Hypothalamus (tissue), 51 donors: ENCODE data around the gene PRR4.

Experiments used
- DNase-seq, 51 donors: peaks; one replicate each; lab custom pipeline; 2025; lab: John Stamatoyannopoulos, UW

Gene PRR4, protein sequence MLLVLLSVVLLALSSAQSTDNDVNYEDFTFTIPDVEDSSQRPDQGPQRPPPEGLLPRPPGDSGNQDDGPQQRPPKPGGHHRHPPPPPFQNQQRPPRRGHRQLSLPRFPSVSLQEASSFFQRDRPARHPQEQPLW

DNA sequence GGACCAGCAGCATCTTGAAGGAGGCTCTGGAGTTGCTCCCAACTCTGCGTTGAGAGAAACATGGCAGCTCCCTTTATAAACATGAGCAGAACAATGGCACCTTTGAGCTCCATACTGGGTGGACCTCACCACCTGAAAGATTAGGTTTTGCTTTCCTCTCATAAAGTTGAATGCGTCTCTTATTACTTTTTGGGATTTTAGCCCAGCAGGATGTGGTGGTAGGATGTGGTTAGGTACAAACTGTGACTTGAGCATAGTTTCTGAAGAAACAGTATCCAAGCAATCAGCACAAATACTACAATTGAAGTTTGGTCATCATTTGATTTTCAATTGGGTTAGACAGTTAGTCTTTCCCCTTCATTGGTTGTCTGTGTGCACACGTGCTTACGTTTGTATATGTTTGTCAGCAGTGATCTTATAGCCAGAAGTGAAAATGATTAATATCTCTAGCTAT is at the start of gene PRR4:
Gene PRR4, minus strand, starts transcription at position 51 of the 454 bp plus-strand sequence. Its CDS starts 38 bp downstream, at position 13.
- DNase-seq = no peak

DNA sequence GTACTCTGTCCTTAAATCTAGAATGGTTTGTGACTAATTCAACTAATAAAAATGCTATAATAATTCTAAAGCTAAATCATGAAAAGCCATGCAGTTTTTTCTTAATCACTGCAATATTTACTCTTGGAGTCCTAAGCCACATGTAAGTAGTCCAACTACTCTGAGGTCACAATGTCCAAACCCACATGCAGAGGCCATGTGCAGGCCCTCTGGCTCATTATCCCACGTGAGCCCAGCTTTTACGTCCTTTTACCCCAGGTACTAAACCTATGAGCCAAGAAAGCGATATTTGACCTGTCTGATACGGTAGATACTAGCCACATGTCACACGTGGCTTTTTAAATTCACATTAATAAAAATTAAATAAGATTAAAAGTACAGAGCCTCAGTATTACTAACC is 47.6 kb upstream of the PRR4 start:
- no peak for DNase-seq

DNA sequence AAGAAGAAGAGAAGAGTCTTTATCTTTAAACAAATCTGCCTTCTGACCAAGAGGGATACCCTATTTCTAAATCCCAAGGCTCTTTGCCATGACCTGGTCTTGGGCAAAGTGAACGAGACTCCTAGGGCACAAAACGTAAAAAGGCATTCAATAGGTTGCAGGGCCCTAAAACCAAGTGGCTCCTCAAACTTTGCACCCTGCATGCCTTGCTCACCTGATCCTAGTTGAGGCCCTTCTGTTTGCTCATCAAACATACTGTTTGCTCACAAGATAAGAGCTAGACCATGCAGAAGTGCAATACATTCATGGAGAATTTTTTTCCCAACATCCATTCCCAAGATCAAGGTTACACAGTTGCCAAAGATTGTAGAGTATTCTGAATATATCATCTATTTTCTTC is 42.7 kb upstream of the PRR4 start:
- no peak for DNase-seq

DNA sequence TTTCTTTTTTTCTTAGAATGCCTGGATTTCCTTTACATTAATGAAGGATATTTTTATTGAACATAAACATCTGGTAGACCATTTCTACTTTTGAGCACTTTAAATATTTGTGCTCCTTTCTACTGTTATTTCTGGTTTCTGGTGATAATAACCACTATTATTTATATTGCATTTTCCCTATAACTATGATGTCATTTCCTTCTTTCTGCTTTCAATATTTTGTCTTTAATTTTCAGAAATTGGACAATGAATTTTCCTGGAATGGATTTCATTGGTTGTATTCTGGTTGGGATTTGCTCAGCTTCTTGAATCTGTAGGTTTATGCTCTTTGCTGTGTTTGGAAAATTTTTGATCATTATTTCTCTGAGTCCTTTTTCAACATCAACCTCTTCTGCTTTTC is 40.0 kb upstream of the PRR4 start:
- DNase-seq = no peak

DNA sequence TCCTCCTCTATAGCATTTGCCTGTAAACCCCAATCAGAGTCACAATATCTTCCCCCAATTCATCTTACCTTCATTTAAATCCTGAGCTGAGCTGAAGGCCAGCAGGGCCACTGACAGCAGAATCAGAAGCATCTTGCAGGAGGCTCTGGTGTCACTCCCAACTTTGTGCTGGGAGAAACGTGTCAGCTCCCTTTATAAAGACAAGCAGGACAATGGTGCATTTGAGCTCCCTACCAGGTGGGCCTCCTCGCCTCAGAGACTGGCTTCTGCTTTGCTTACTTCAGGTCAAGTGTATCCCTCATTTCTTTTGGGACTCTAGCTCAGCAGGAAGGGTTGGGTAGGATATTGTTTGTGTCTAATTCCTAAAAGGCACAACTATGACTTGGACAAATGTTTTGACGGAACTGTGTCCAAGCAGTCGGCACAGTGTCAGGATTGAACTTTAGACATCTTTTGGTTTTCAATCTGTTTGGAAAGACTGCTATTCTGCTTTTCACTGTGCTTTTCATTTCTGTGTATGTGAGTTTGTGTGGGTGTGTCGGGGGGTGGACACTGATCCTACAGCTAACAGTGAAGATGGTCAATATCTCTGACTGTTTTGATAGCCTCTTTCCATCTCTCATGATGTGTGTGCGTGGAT is 34.9 kb upstream of the PRR4 start, which contains the start of gene PRH1:
Gene PRH1, minus strand, starts transcription at position 170 of the 640 bp plus-strand sequence. Its CDS starts 38 bp downstream, at position 132.
- no peak for DNase-seq

DNA sequence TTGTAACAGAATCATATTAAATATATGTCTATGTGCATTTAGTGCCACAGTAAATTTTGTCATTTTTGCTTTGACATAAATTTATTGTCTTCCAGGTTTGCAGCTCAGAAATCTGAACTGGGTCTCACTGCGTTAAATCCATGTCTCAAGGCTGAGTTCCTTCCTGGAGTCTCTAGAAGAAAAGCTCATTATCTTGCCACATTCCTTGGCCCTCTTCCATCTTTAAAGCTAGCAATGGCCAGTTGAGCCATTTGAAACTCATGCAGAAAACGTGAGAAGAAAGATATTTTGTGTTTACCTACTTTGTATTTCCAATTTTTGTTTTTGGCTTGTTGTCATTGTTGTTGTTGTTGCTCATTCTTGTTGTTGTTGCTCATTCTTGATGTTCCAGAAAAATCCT is 24.1 kb upstream of the PRR4 start:
- DNase-seq = no peak

DNA sequence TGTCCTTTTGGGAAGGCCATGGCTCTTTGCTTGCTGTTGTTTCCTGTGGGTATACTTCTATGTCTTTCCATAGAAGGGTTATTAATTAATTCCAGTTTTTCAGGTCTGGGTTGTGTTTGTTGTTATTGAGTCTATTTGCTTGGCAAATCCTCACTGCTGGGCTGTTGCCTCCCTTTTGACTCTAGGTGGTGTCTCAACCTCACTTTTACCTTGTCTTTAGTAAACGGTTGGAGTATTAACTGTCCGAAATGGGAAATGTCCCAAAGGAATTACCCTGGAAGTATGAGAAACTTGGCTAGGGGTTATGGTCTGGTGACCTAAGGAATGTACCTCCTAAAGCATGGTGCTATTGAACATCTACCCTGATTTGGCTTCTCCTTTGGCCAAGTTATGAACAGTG is 18.1 kb upstream of the PRR4 start:
- no peak for DNase-seq

DNA sequence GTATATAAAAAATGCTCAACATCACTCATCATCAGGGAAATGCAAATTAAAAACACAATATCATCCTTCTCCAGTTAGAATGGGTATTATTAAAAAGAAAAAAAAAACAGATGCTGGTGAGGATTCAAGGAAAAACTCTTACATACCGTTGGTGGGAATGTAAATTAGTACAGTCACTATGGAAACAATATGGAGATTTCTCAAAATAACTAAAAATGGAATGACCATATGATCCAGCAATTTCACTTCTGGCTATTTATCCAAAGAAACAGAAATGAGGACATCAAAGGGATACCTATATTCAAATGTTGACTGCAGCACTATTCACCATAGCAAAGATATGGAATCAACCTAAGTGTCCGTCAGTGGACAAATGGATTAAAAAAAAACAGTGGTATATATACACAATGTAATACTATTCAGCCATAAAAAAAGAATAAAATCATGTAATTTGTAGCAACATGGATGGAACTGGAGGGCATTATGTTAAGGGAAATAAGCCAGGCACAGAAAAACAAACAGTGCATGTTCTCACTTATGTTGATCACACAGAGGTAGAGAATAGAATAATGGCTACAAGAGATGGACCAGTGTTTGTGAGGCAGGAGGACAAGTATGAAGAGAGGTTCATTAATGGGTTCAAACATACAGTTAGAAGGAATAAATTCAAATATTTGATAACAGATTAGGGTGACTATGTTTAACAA is 14.4 kb upstream of the PRR4 start:
- no peak for DNase-seq

DNA sequence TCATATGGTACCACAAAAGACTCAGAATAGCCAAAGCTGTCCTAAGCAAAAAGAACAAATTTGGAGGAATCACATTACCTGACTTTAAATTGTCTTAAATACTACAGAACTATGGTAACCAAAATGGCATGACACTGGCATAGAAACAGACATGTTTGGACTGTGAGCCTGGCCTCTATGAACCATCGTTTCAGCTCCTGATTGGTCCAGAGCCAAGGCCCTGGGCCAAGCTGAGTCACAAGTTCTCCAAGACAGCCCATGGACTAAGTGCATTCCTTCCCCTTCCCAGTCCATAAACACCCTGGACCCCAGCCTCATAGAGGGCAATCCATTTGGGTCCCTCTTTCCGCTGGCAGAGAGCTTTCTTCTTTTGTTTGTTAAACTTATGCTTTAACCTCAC is 12.1 kb upstream of the PRR4 start:
- DNase-seq = no peak

DNA sequence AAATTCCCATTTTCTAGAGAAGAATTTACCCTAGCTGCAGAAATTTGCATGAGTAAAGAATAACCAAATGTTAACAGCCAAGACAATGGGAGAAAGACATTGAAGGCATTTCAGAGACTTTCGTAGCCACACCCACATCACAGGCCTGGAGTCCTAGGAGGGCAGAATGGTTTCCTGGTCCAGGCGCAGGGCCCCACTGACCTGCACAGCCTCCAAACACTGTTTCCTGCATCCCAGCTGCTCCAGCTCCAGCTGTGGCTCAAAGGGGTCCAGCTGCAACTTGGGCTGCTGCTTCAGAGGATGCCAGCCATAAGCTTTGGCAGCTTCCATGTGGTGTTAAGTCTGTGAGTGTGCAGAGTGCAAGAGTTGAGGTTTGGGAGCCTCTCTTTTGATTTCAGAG is 6.5 kb upstream of the PRR4 start:
- DNase-seq = no peak

DNA sequence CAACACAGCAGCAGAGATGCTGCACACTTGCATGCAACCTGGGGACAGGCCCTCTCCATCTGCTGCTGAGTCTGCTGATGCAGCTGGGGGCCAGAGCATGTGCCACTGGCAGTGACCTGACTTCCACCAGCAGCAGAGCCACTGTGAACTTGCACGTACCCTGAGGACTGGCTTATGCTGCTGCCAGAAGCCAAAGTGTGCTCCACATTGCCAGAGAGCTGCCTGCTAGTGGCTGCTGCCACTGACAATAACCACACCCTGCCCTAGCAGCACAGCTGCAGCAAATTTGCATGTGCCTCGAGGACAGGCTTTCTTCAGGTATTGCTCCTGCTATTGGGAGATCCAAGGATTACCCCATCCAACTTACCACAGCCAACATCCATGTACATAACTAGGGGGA is 4.5 kb upstream of the PRR4 start:
- no peak for DNase-seq

DNA sequence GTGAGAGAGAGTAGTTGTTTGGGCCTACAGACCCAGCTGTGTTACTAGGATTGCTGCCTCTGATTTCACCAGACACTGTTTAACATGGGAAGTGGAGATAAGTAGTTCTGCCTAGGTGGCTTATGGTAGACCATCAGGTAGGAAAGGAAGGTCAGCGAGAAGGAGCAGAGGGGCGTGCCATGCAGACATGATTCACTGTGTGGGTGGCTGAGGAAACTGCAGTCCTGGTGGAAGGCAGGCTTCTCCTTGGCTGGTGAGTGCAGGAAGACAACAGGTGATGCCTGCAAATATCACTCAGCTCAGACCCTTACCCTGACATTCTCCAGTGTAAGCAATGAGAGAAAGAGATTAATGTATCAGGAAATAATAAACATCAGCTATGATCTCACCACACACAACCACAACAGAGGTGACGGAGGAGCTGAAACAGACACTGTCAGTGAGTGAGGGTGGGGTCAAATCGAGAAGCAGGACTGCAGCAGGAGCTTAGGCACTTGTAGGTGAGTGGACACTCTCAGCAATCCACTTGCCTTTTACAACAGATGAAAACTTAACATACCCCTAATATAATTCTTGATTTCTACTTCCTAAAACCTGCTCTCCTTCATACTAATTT is 2.1 kb upstream of the PRR4 start:
- DNase-seq = no peak

DNA sequence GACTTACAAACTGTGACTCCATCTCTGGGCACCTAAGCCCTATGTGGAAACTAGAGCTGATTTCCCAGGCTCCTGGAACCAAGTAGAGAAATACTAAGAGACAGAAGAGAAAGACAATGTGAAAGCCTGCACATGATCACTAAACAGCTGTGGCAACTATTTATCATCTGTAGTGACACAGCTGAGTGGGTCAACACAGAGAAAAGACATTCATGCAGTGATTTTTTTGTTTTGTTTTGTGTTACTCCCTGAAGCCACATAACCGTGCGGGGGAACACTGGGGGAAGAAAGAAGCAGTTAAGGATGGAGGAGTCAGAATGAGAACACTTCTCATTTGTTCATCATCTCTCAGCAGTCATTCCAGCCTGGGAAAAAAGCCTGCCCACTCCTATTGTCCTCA is 1.5 kb downstream of the PRR4 start:
- DNase-seq = no peak

DNA sequence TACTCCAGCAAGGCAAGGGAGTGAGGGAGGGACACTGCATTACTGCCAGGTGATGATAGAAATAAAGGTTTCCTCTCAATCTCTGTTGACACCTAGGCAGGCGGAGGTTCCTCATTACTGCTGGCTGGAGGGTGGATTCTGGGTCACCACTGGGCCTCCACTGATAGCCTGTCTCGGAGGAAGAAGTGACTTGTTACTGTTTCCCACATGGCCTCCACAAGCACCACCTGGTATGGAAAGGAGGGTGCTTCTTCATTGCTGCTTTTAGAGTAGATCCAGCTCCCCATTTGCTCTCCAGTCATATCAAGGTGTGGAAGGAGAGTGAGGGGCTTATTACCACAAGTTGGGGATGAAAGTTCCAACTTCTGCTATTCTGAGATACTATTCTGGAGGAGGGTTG is 6.4 kb downstream of the PRR4 start:
- no peak for DNase-seq

DNA sequence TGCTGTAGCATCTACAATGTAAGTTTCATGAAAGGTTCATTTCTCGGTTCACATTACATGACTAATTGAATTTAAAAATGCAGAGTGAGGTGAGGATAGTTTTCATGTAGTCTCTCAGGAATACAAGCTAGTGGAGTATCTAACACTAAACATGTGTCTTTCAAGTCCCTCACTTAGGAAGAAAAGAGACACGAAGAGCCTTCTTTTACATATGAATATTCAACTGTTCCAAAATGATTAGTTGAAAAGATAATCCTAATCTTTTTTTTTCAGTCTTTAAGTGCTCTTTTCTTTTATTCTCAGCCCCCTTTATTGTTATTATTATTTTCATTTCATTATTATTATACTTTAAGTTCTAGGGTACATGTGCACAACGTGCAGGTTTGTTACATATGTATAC is 10.8 kb downstream of the PRR4 start:
- DNase-seq = no peak

DNA sequence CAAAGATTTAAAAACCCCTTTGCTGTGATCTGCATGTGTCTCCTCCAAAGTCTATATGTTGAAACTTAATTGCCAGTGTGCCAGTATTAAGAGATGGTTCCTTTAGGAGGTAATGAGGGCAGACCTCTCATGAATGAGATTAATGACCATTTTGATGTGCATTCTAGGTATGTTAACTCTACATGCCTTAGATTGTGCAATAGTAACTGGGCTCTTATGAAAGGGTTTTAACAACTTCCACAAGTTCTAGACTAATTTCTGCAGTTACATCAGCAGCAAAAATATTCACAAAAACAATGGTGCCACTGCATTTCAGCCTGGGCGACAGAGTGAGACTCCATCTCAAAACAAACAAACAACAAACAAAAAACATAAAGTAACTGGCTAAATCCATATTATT is 19.3 kb downstream of the PRR4 start:
- DNase-seq = no peak

DNA sequence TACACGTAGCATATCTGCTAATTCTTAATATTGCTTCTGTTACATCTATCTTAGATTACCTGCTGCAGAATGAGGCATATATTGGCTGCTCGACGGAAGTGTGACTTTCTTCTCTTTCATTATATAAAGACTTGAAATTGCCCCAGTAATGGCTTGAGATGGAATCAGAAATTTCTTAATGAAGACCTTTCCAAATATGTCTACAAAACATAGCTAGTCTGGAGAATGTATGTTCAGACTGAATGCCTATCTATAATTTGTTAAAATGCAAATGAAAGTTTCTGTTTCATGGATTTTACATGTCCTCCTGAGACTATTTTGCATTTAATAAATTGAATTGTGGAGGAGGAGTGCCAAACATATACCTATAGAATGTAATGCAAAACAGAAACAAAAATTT is 23.0 kb downstream of the PRR4 start, which contains the start of gene TAS2R10:
Gene TAS2R10, minus strand, starts transcription at position 101 of the 400 bp plus-strand sequence. Its CDS starts 89 bp downstream, at position 12.
- DNase-seq = no peak

DNA sequence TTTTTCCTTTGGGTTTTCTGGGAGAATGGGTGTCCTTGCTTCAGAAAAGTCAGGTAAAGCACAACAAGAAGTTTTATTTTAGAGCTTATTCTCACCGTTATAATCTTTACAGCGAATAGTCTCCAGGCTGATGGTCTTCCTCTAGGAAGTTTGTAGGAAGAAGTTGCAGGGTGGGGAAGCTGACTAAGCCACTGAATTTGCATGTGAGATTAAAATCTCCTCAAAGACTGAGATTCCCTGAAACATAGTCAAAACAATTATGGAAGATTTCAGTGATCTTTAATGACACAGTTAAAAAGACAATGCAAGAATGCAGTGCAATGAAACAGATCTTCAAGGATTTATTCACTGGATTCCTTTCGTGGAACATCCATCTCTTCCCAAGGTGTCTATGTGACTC is 24.3 kb downstream of the PRR4 start:
- DNase-seq = no peak

DNA sequence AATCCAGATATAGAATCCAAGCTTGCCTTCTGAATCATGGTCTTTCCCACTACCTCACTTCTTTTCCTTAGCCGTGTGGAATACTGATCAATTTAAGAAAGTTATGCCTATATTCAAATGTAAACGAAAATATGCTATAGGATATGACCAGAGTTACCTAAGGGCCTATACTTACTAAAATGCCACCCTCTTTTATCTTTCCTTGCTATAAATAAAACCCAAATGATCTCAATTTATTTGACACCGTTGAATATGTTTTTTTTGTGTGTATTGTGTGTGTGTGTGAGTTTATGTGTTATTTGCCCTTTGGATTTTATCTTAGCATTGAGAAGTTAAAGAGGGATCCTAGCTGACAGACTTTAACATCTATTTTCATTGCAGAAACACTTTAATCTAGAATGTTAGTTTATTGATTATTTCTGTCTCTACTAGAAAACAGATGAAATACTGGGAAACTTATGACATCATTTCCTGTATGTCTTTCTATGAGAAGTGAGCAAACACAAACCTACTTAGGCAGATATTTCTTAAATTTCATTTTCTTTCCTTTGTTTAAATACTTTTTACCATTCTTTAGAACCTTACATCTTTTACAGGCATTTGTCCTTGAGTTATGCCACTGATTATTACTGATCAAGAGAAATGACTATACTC is 37.3 kb downstream of the PRR4 start:
- no peak for DNase-seq

DNA sequence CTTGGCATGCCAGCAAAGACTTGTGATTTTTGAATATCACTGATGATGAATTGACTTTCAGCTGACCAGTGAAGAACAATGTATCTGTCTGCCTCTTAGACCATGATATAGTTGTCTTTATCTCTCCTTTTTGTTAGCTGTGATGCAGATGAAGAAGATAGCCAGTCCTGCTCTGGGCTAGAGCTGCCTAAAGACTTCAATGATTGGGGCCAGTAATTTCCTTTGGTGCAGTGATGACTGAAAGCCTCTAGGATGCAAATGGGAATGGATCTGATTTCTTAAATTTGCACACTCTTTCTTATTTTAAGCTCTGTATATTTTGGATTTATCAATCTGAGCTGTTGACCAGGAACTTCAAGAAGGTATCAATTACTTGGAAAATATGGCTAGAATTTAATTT is 39.2 kb downstream of the PRR4 start, which contains the start of gene TAS2R9:
Gene TAS2R9, minus strand, starts transcription at position 101 of the 400 bp plus-strand sequence. Its CDS starts 93 bp downstream, at position 8.
- no peak for DNase-seq

DNA sequence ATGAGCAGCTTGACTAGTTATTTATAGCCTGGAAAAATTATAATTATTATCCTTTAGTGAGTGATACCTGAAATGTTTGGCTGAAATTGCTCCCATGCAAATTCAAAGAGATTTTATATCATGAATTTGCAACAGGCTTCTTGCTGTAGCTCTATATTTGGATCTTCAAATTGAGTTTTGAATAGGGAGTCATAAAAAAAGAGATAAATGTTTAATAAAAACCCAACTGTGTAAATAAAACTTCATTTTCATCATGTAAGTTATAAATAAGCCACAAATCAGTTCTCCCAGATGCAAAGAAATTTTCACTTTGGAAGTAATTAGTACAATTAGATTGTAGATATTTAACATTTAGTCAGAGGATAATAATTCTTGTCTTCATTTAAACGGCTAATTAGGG is 42.1 kb downstream of the PRR4 start, which contains the start of gene TAS2R8:
Gene TAS2R8, minus strand, starts transcription at position 101 of the 400 bp plus-strand sequence. CDS start 306 bp downstream, outside the sequence.
- DNase-seq = no peak
